Muscle layer of colon (tissue), 2 donors: ENCODE data around the gene HNRNPM.
A peak's percentile ranks its signal among the peaks of the same experiment; 100 is the strongest.
"Not testable (repeated sequence)": the region's sequence is repeated elsewhere in the genome, so short reads cannot be mapped to it uniquely, and the experiment has no call there.

Experiments used
- H3K27ac ChIP-seq: one replicate; pipeline ENCODE4 v1.7.0; 2013; ENCODE audit warnings: low read depth, mild to moderate bottlenecking, low read length, moderate library complexity
- H3K27me3 ChIP-seq, 2 donors: one replicate each; pipeline ENCODE4 v1.7.0; 2013; ENCODE audit warnings: low read length in 2 of 2, mild to moderate bottlenecking in 2 of 2; ENCODE audit not compliant: insufficient read depth in 2 of 2, control insufficient read depth in 1 of 2
- H3K36me3 ChIP-seq: one replicate; pipeline ENCODE4 v1.7.0; 2013; ENCODE audit warnings: mild to moderate bottlenecking, low read length; ENCODE audit not compliant: insufficient read depth
- H3K4me1 ChIP-seq: one replicate; pipeline ENCODE4 v1.7.0; 2013; ENCODE audit warnings: mild to moderate bottlenecking, low read length; ENCODE audit not compliant: insufficient read depth
- H3K4me3 ChIP-seq, 2 donors: one replicate each; pipeline ENCODE4 v1.7.0; 2013; ENCODE audit warnings: low read length in 2 of 2, low read depth in 1 of 2, mild to moderate bottlenecking in 1 of 2, moderate library complexity in 1 of 2
- H3K9ac ChIP-seq: one replicate; pipeline ENCODE4 v1.7.0; 2013; ENCODE audit warnings: low read length
- H3K9me3 ChIP-seq: one replicate; pipeline ENCODE4 v1.7.0; 2013; ENCODE audit warnings: mild to moderate bottlenecking, low read length
- donor health status: abdominal sarcoma.
- donor health status: Adenocarcinoma of cecum.

Gene HNRNPM

DNA sequence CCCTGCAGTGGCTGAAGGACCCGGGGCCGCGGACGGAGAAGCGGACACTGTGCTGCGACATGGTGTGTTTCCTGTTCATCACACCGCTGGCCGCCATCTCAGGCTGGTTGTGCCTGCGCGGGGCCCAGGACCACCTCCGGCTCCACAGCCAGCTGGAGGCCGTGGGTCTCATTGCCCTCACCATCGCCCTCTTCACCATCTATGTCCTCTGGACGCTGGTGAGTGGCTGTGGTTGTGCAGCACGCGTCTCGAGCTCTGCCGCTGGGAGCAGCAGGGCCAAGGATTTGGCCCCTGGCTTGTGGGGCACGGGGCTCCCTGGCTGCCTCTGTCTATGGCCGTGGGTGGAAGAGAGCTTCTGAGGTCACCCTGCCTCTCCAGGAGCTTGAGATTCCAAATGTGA lies 14.1 kb upstream of the HNRNPM start:
- Histone ChIP-seq H3K27me3 (no peaks in the 10 kb centered on the region), H3K9ac (no peak overlapping the region), H3K27ac (no peak overlapping the region), H3K36me3 (peaks cover 16% of the 10 kb centered on the region), H3K9me3 (no peaks in the 10 kb centered on the region), H3K4me1 (no peaks in the 10 kb centered on the region), H3K4me3 (no peak overlapping the region)

- no peaks in the 10 kb centered on the region for H3K9me3 ChIP-seq
- no peak overlapping the region for H3K27ac ChIP-seq
- peaks cover 16% of the 10 kb centered on the region for H3K36me3 ChIP-seq
- no peaks in the 10 kb centered on the region for H3K27me3 ChIP-seq
- H3K4me3 ChIP-seq, result no peak overlapping the region
- no peak overlapping the region for H3K9ac ChIP-seq
- no peaks in the 10 kb centered on the region for H3K4me1 ChIP-seq
Measured at GRCh38 chr19:8438236-8438635, 6.5 kb upstream of the HNRNPM start.

DNA sequence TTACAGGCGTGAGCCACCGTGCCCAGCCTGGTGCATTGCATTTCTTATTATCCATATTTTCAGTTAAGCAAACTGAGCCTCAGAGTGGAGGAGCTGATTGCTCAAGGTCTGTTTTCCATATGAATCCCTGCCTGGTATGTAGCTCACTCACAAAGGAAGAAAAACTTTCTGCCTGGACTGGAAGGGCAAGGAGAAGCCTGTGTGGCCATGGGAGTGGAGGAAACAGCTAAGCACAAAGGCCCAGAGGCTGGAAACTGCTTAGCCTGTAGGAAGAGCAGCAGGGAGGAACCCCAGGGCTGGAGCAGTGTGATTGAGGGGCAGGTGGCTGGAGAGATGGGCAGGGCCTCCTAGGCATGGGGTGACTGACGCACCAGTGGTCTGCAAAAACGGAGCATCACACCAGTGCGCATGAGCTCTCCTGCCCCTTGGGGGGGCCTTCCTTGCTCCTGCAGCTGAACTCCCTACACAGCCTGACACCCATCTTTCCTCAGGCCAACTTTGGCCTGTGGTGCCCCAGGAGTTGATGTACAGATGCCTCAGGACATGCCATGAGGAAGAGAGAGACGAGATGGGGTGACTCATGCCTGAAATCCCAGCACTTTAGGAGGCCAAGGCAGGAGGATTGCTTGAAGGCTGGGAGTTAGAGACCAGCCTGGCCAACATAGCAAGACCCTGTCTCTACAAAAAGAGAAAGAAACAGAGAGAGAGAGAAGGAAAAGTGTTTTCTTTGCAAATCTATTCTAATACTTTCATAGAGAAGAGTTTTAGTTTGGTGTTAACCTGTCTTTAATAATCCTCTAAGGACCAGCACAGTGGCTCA lies 2.8 kb upstream of the HNRNPM start:
- H3K27ac ChIP-seq, result no peak overlapping the region
- no peaks in the 10 kb centered on the region for H3K27me3 ChIP-seq
- no peak overlapping the region for H3K9ac ChIP-seq

GRCh38 chr19:8444140-8444676 lies 567 bp upstream of the HNRNPM start:
- peak overlapping the region; percentile 83 for H3K27ac ChIP-seq
- peak overlapping the region; percentile 52 for H3K9ac ChIP-seq
- not testable (repeated sequence) for H3K27me3 ChIP-seq, H3K9me3 ChIP-seq
- peaks cover 31% of the 10 kb centered on the region for H3K4me1 ChIP-seq
- H3K4me3 ChIP-seq, result peak overlapping the region; percentile 62 to 96
- H3K36me3 ChIP-seq, result peaks cover 17% of the 10 kb centered on the region

More for the DNA sequence above, 2.8 kb upstream of the HNRNPM start:
- Histone ChIP-seq H3K4me1 (peaks cover 13% of the 10 kb centered on the region), H3K4me3 (no peak overlapping the region), H3K9me3 (no peaks in the 10 kb centered on the region), H3K36me3 (peaks cover 26% of the 10 kb centered on the region)

- Histone ChIP-seq H3K36me3 (peaks cover 15% of the 10 kb centered on the region), H3K9me3 (no peaks in the 10 kb centered on the region), H3K27ac (peak overlapping the region; percentile 95), H3K4me3 (peak overlapping the region; percentile 62 to 96), H3K9ac (peak overlapping the region; percentile 54), H3K27me3 (no peaks in the 10 kb centered on the region), H3K4me1 (peaks cover 38% of the 10 kb centered on the region)
Measured at GRCh38 chr19:8445488-8446001, 770 bp downstream of the HNRNPM start.

DNA sequence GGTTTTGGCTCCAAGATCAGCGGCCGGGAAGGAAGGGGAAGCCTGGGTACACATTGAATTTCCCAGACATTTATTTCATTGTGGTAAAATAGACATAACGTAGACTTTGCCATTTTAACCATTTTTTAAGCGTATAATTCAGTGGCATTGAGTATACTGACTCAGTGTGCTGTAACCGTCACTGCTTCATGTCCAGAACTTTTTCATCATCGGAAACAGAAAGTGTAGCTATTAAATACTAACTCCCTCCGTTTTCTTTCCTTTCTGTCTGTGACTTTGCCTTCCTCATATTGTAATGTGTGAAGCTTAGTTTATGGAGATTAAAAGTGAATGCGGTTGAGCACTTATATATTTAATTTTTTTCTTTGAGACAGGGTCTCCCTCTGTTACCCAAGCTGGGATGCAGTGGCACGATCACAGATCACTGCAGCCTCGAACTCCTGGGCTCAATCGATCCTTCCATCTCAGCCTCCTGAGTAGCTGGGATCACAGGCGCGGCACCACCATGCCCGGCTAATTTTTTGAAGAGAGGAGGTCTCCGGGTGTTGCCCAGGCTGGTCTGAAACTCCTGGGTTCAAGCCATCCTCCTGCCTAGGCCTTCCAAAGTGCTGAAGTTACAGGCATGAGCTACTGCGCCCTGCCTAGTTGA lies 1.4 kb downstream of the HNRNPM start:
- Histone ChIP-seq H3K27me3 (no peaks in the 10 kb centered on the region), H3K9ac (peak overlapping the region; percentile 54), H3K36me3 (peaks cover 15% of the 10 kb centered on the region), H3K4me3 (peak overlapping the region; percentile 62 to 96), H3K9me3 (no peaks in the 10 kb centered on the region), H3K27ac (peak overlapping the region; percentile 95), H3K4me1 (peaks cover 38% of the 10 kb centered on the region)

GRCh38 chr19:8449830-8450229 lies 5.1 kb downstream of the HNRNPM start:
- Histone ChIP-seq H3K9me3 (no peaks in the 10 kb centered on the region), H3K27ac (no peak overlapping the region), H3K4me3 (no peak overlapping the region), H3K36me3 (peaks cover 20% of the 10 kb centered on the region), H3K27me3 (no peaks in the 10 kb centered on the region), H3K9ac (no peak overlapping the region), H3K4me1 (peaks cover 65% of the 10 kb centered on the region)

GRCh38 chr19:8451377-8451776 lies 6.6 kb downstream of the HNRNPM start:
- Histone ChIP-seq H3K9me3 (no peaks in the 10 kb centered on the region), H3K27ac (no peak overlapping the region), H3K9ac (no peak overlapping the region), H3K27me3 (no peaks in the 10 kb centered on the region), H3K36me3 (peaks cover 28% of the 10 kb centered on the region), H3K4me3 (no peak overlapping the region), H3K4me1 (peaks cover 67% of the 10 kb centered on the region)

DNA sequence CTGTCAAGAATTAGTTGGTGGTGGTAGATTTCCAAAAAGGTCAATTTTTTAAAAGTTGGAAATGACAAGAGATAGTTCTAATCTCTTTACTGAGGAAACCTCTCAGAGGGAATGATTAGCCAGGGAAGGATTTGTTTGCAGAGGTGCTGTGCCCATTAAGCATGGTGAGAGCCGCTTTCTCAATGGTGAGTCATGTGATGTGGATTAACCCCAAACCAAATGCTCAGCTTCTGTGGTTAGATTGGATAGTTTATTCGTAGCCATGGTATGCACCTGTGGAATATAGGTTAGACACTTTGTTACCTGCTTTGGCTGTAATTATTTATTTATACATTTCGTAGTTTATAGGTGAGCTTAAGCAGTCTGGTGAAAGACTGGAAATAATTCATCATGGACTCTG lies 7.1 kb downstream of the HNRNPM start:
- Histone ChIP-seq H3K4me1 (peaks cover 67% of the 10 kb centered on the region), H3K36me3 (peaks cover 28% of the 10 kb centered on the region), H3K27me3 (no peaks in the 10 kb centered on the region), H3K27ac (no peak overlapping the region), H3K4me3 (no peak overlapping the region), H3K9ac (no peak overlapping the region), H3K9me3 (no peaks in the 10 kb centered on the region)

GRCh38 chr19:8452446-8453123 lies 7.8 kb downstream of the HNRNPM start:
- Histone ChIP-seq H3K27me3 (no peaks in the 10 kb centered on the region), H3K4me1 (peaks cover 67% of the 10 kb centered on the region), H3K9ac (no peak overlapping the region), H3K9me3 (no peaks in the 10 kb centered on the region), H3K27ac (no peak overlapping the region), H3K4me3 (no peak overlapping the region), H3K36me3 (peaks cover 22% of the 10 kb centered on the region)

GRCh38 chr19:8453616-8454015 lies 8.8 kb downstream of the HNRNPM start:
- H3K27ac ChIP-seq, result no peak overlapping the region
- H3K4me1 ChIP-seq, result peaks cover 71% of the 10 kb centered on the region

More at GRCh38 chr19:8453616-8454015, 8.8 kb downstream of the HNRNPM start:
- no peaks in the 10 kb centered on the region for H3K27me3 ChIP-seq
- no peak overlapping the region for H3K4me3 ChIP-seq
- no peaks in the 10 kb centered on the region for H3K9me3 ChIP-seq
- peaks cover 22% of the 10 kb centered on the region for H3K36me3 ChIP-seq
- no peak overlapping the region for H3K9ac ChIP-seq
